Suprapubic skin (tissue), 4 donors: Measurements from ENCODE around the gene MAGI1.

Experiments
- CTCF ChIP-seq, 2 donors: fragments of 200-600 bp in 1 of 2; fragments of 450-650 bp in 1 of 2; sonication (generic) in 1 of 2; IDR thresholded peaks; one replicate each; pipeline ENCODE4 v1.5.1; 2016 to 2019; ENCODE audit warnings: antibody characterized with exemption in 2 of 2, mild to moderate bottlenecking in 1 of 2, moderate library complexity in 1 of 2
- EP300 ChIP-seq: sonication (generic); formaldehyde crosslinking; IDR thresholded peaks from one replicate; pipeline ENCODE4 v1.6.1; 2017; ENCODE audit warnings: antibody characterized with exemption
- POLR2AphosphoS5 ChIP-seq, 3 donors: sonication (generic); formaldehyde crosslinking; IDR thresholded peaks; one replicate each; pipeline ENCODE4 v1.6.1; 2017; ENCODE audit warnings: antibody characterized with exemption in 3 of 3

- TF ChIP-seq CTCF (IDR thresholded peaks at IDR 0.05): no peak
- no peak for TF ChIP-seq EP300
- no peak for TF ChIP-seq POLR2AphosphoS5 (IDR thresholded peaks at IDR 0.05)
These were observed 600.6 kb downstream of the MAGI1 start for GRCh38 chr3:65438096-65438495.
